ENCODE results near the gene CAMTA1. TPM values are rescaled to one million over a fixed set of nuclear protein-coding genes. Genes with fewer than 3 reads are reported as not detected.

Gene CAMTA1
- total RNA-seq, 1 experiment from 2014 or later: 60.0 TPM

DNA sequence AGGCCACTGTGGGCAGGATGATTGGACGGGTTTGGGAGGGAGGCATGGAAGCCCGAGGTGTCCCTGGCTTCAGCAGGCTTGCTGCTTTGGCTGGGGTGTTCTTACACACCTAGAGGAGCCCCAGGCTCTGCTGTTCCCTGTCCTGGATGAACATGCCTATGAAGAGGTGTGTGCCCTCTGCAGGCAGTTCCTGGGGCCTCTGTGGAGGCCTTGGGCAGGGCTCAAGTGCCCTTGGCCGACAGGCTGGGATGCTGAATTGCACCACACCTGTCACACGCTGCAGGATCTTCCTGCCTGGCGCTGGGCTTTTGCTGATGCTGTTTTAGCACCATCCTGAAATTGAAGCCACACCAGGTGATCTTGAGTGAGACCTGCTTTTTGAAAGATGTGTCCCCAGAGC is 570.8 kb downstream of the CAMTA1 start:
- H3K4me3 Mint-ChIP-seq (ENCODE audit: unreplicated experiment): no peak overlapping the region
- Histone ChIP-seq H3K4me1 (no peaks in the 10 kb centered on the region), H3K27me3 (replicated peaks; ENCODE audit: control insufficient read depth, insufficient read depth, low read length) (0 out of 2 replicates have a peak, but pooled peaks cover 2% of the 10 kb centered on the region), H3K4me3 (ENCODE audit: low read depth, low read length) (no peak overlapping the region), H3K36me3 (ENCODE audit: control insufficient read depth, insufficient read depth, low read length) (no peaks in the 10 kb centered on the region), H3K9me3 (no peaks in the 10 kb centered on the region)
- H3K27me3 Mint-ChIP-seq (ENCODE audit: insufficient read depth, unreplicated experiment): peaks cover 14% of the 10 kb centered on the region
- BruUV-seq (replicated peaks): no TSS peak
- DNase-seq: no peak
- intact Hi-C loops (cut with micrococcal nuclease; ENCODE audit: unreplicated experiment): no loop called here
- H3K27ac Mint-ChIP-seq (ENCODE audit: unreplicated experiment): no peak overlapping the region
- no peaks in the 10 kb centered on the region for H3K36me3 Mint-ChIP-seq (ENCODE audit: insufficient read depth, unreplicated experiment)
- CTCF ChIA-PET: no interaction called here
- TF ChIP-seq, protein P1, sequence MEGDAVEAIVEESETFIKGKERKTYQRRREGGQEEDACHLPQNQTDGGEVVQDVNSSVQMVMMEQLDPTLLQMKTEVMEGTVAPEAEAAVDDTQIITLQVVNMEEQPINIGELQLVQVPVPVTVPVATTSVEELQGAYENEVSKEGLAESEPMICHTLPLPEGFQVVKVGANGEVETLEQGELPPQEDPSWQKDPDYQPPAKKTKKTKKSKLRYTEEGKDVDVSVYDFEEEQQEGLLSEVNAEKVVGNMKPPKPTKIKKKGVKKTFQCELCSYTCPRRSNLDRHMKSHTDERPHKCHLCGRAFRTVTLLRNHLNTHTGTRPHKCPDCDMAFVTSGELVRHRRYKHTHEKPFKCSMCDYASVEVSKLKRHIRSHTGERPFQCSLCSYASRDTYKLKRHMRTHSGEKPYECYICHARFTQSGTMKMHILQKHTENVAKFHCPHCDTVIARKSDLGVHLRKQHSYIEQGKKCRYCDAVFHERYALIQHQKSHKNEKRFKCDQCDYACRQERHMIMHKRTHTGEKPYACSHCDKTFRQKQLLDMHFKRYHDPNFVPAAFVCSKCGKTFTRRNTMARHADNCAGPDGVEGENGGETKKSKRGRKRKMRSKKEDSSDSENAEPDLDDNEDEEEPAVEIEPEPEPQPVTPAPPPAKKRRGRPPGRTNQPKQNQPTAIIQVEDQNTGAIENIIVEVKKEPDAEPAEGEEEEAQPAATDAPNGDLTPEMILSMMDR (IDR thresholded peaks at IDR 0.05; ENCODE audit: insufficient read depth in 1 of 2, low read depth in 1 of 2, low read length in 1 of 2, severe bottlenecking in 1 of 2, unreplicated experiment in 1 of 2): no peak
- no peaks in the 10 kb centered on the region for H3K9me3 Mint-ChIP-seq (ENCODE audit: unreplicated experiment)
- POLR2A ChIA-PET: no interaction called here
- no peaks in the 10 kb centered on the region for H3K4me1 Mint-ChIP-seq (ENCODE audit: low read depth, unreplicated experiment)

DNA sequence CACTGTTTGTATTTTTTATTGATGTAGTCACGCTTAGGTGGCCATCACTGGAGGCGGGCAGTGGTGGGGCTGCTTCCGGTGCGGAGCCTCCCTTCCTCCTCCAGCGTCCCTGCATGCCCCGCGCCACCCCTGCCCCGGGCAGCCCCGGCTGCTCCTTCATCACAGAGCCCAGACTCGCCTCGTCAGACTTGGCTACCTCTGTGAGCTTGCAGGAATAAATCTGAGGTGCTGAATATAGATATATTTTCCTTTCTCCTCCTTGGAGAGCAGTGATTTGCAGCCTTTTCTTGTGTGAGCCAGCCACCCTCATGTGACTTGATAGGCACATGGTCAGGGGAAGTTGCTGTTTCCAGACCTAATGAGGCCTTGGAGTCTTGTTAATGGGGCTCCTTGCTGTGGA is 573.2 kb downstream of the CAMTA1 start:
- no peak overlapping the region for H3K4me3 ChIP-seq (ENCODE audit: low read depth, low read length)
- no peak for DNase-seq
- no TSS peak for BruUV-seq (replicated peaks)
- intact Hi-C loops (cut with micrococcal nuclease; ENCODE audit: unreplicated experiment): no loop called here
- TF ChIP-seq, protein P1 (IDR thresholded peaks at IDR 0.05; ENCODE audit: insufficient read depth in 1 of 2, low read depth in 1 of 2, low read length in 1 of 2, severe bottlenecking in 1 of 2, unreplicated experiment in 1 of 2): no peak
- Mint-ChIP-seq H3K27ac (ENCODE audit: unreplicated experiment) (no peak overlapping the region), H3K4me1 (ENCODE audit: low read depth, unreplicated experiment) (no peaks in the 10 kb centered on the region), H3K4me3 (ENCODE audit: unreplicated experiment) (no peak overlapping the region), H3K27me3 (ENCODE audit: insufficient read depth, unreplicated experiment) (peaks cover 14% of the 10 kb centered on the region), H3K9me3 (ENCODE audit: unreplicated experiment) (no peaks in the 10 kb centered on the region), H3K36me3 (ENCODE audit: insufficient read depth, unreplicated experiment) (no peaks in the 10 kb centered on the region)
- no peaks in the 10 kb centered on the region for H3K4me1 ChIP-seq
- H3K36me3 ChIP-seq (ENCODE audit: control insufficient read depth, insufficient read depth, low read length): no peaks in the 10 kb centered on the region
- POLR2A ChIA-PET: no interaction called here
- CTCF ChIA-PET: no interaction called here
- 0 out of 2 replicates have a peak, but pooled peaks cover 2% of the 10 kb centered on the region for H3K27me3 ChIP-seq (replicated peaks; ENCODE audit: control insufficient read depth, insufficient read depth, low read length)
- no peaks in the 10 kb centered on the region for H3K9me3 ChIP-seq

DNA sequence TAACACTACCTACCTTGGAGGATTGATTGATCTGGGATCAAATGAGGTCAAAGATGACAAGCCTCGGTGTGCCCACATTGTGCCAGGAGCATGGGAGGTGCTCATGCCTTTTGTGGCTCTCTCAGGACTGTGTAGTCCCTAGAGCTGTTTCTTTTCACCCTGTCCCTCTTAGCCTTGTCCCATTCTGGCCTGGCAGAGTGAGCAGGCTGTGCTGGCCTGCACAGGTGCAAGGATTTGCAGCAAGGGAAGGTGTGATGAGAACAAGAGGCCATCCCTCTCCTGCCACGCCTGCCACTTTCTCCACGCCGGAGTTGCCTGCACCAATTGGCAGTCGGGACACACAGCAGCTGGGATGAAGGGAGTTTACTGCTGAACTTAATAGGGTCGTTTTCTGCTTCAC is 575.3 kb downstream of the CAMTA1 start:
- Histone ChIP-seq H3K36me3 (ENCODE audit: control insufficient read depth, insufficient read depth, low read length) (no peaks in the 10 kb centered on the region), H3K4me1 (no peaks in the 10 kb centered on the region), H3K27me3 (replicated peaks; ENCODE audit: control insufficient read depth, insufficient read depth, low read length) (peaks cover 2% of the 10 kb centered on the region; the same call in 1 of the 2 replicates), H3K9me3 (no peaks in the 10 kb centered on the region), H3K4me3 (ENCODE audit: low read depth, low read length) (no peak overlapping the region)
- ChIA-PET CTCF (no interaction called here), POLR2A (no interaction called here)
- Mint-ChIP-seq H3K27me3 (ENCODE audit: insufficient read depth, unreplicated experiment) (peaks cover 15% of the 10 kb centered on the region), H3K36me3 (ENCODE audit: insufficient read depth, unreplicated experiment) (no peaks in the 10 kb centered on the region), H3K4me3 (ENCODE audit: unreplicated experiment) (no peak overlapping the region), H3K27ac (ENCODE audit: unreplicated experiment) (no peak overlapping the region), H3K4me1 (ENCODE audit: low read depth, unreplicated experiment) (no peaks in the 10 kb centered on the region), H3K9me3 (ENCODE audit: unreplicated experiment) (no peaks in the 10 kb centered on the region)
- intact Hi-C loops (cut with micrococcal nuclease; ENCODE audit: unreplicated experiment): no loop called here
- no peak for DNase-seq
- BruUV-seq (replicated peaks): no TSS peak
- TF ChIP-seq, protein P1 (IDR thresholded peaks at IDR 0.05; ENCODE audit: insufficient read depth in 1 of 2, low read depth in 1 of 2, low read length in 1 of 2, severe bottlenecking in 1 of 2, unreplicated experiment in 1 of 2): no peak
